ENCODE data around the gene ERG. TPM values are rescaled to one million over a fixed set of nuclear protein-coding genes. Genes with fewer than 3 reads are reported as not detected.

Gene ERG
- total RNA-seq, 1 donor from 2014 or later, result 0.12 TPM

DNA sequence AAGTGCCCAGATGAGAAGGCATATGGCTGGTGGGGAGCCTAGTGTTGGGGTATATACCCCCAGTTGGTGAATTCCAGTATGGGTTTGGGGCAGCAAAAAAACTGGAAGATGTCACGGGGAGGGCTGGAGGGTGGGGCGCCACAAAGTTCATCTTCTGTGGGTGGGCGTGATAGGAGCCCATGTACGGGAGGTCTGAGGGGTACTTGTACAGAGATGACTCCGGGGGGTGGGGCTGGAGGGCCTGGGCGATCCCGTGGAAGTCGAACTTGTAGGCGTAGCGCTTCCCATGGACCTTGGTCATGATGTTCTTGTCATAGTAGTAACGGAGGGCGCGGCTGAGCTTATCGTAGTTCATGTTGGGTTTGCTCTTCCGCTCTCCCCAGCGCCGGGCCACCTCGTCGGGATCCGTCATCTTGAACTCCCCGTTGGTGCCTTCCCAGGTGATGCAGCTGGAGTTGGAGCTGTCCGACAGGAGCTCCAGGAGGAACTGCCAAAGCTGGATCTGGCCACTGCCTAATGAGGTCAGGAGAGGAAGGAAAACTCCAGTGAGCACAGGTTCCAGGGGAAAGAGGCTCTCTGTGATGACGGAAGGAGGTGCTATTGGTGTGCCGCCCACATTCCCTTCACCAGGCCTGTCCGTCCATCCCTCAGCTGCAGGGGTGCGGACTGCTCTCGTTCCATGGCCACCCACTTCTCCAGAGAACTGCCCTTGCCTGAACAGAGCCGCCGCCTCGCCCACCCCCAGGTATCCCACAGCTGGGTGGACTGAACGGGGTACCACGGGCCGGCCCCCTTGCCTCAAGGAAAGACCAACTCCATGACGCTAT is 114.7 kb downstream of the ERG start:
- Mint-ChIP-seq H3K4me3 (no peak overlapping the region), H3K27ac (no peak overlapping the region), H3K9me3 (no peaks in the 10 kb centered on the region), H3K4me1 (peaks cover 5% of the 10 kb centered on the region), H3K27me3 (peaks cover 11% of the 10 kb centered on the region), H3K36me3 (ENCODE audit: low read depth) (no peaks in the 10 kb centered on the region)
- no peak for DNase-seq
- intact Hi-C loops (cut with micrococcal nuclease), result no loop called here

GRCh38 chr21:38380481-38381137 is 117.7 kb downstream of the ERG start:
- no peak for DNase-seq
- Mint-ChIP-seq H3K27me3 (peaks cover 10% of the 10 kb centered on the region), H3K4me3 (no peak overlapping the region), H3K4me1 (peaks cover 3% of the 10 kb centered on the region), H3K9me3 (no peaks in the 10 kb centered on the region), H3K36me3 (ENCODE audit: low read depth) (no peaks in the 10 kb centered on the region), H3K27ac (no peak overlapping the region)
- intact Hi-C loops (cut with micrococcal nuclease), result no loop called here

DNA sequence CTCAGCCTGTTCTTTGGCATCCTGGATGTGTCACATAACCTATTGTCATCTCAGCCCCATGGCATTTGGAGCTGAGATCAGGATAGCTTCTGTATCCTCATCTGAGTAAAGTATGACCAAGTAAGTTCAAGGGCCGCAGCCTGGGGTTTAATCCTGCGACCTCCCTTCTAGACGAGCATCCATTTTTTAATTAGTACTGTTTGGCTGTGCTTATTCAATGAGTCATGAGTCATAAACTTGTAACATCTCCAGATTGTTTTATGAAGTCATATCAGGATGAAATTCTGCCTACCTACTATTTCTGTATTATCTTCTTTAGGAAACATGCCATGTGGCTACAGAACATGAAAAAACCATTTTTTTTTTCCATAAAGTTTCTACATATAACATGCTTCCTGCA is 119.1 kb downstream of the ERG start:
- no peak for DNase-seq
- Mint-ChIP-seq H3K36me3 (ENCODE audit: low read depth) (no peaks in the 10 kb centered on the region), H3K4me1 (peaks cover 3% of the 10 kb centered on the region), H3K9me3 (no peaks in the 10 kb centered on the region), H3K27me3 (peaks cover 8% of the 10 kb centered on the region), H3K27ac (no peak overlapping the region), H3K4me3 (no peak overlapping the region)
- intact Hi-C loops (cut with micrococcal nuclease), result no loop called here

DNA sequence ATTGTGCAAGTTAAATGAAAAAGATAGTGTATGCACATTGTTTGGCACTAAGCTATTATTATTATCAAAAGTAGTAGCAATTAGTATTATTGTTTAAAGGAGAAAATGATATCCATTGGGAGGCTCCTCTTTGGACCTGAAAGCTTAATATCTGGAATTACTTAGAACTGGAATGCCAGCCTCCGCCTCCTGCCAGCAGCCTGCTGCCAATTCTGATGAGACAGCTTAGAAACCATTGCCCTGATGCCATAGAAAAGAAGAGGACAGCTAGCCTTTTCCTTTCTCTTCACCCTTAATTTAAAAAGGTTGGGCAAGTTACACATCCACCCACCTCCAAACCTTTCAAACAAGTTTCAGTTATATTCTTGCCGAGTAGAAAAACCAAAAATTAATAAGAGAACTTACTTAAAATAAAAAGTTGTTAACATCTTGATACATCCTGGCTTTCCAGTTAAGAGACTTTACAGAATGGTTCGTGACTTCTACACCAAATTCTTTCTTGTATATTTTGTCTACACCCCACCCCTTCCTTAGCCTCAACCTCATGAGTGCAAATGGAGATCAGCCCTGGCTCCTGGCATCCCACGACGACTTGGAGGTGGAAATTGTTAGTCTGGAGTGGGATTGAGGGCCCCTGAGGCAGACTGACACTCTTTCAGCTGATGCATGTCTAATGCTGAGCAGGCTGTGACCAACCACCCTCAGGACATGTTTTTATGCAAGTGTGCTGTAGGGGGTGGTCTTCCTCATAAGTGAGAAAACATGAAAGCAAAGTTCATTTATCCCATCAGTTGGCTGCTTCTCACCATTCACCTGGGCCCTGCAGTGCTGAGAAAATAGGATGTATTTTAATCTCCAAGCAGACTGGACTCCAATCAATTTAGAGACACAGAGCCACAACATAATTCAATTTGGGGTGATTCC is 120.8 kb downstream of the ERG start:
- intact Hi-C loops (cut with micrococcal nuclease), result no loop called here
- Mint-ChIP-seq H3K27me3 (peaks cover 7% of the 10 kb centered on the region), H3K9me3 (no peaks in the 10 kb centered on the region), H3K27ac (no peak overlapping the region), H3K4me3 (no peak overlapping the region), H3K36me3 (ENCODE audit: low read depth) (no peaks in the 10 kb centered on the region), H3K4me1 (peaks cover 3% of the 10 kb centered on the region)
- DNase-seq, result no peak

- Mint-ChIP-seq H3K36me3 (ENCODE audit: low read depth) (no peaks in the 10 kb centered on the region), H3K4me3 (no peak overlapping the region), H3K4me1 (peaks cover 3% of the 10 kb centered on the region), H3K27me3 (peaks cover 6% of the 10 kb centered on the region), H3K9me3 (no peaks in the 10 kb centered on the region), H3K27ac (no peak overlapping the region)
- intact Hi-C loops (cut with micrococcal nuclease), result no loop called here
- no peak for DNase-seq
Measured at GRCh38 chr21:38376693-38377092, 121.6 kb downstream of the ERG start.

GRCh38 chr21:38376235-38376634 is 122.0 kb downstream of the ERG start:
- peaks cover 6% of the 10 kb centered on the region for H3K27me3 Mint-ChIP-seq
- no peak overlapping the region for H3K4me3 Mint-ChIP-seq
- H3K9me3 Mint-ChIP-seq, result no peaks in the 10 kb centered on the region
- H3K36me3 Mint-ChIP-seq (ENCODE audit: low read depth), result no peaks in the 10 kb centered on the region
- no peak overlapping the region for H3K27ac Mint-ChIP-seq
- DNase-seq, result no peak
- intact Hi-C loops (cut with micrococcal nuclease), result no loop called here
- H3K4me1 Mint-ChIP-seq, result peaks cover 3% of the 10 kb centered on the region

DNA sequence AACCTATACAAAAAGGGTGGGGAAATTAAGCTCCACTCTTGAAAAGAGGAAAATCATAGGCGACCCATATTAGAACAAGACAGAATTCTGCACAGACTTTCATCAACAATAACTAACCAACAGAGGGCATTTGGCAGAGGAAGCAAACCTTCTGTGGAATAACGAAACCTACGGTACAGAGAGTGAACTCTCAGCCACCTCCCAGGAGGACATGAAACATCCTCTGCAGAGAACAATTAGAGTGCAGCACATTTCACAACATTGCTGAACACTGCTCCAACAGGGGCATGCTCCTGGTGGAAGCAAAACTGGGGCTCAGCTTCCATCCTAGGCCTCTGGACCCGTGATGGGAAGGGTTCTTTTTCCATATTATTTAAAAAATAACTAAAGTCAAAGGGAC is 130.6 kb downstream of the ERG start:
- H3K4me3 Mint-ChIP-seq, result no peak overlapping the region
- no peaks in the 10 kb centered on the region for H3K9me3 Mint-ChIP-seq
- no peak for DNase-seq
- no peaks in the 10 kb centered on the region for H3K4me1 Mint-ChIP-seq
- H3K36me3 Mint-ChIP-seq (ENCODE audit: low read depth), result no peaks in the 10 kb centered on the region
- H3K27me3 Mint-ChIP-seq, result peaks cover 7% of the 10 kb centered on the region
- no peak overlapping the region for H3K27ac Mint-ChIP-seq
- intact Hi-C loops (cut with micrococcal nuclease), result no loop called here

GRCh38 chr21:38365521-38365920 is 132.8 kb downstream of the ERG start:
- Mint-ChIP-seq H3K4me1 (no peaks in the 10 kb centered on the region), H3K27me3 (peaks cover 7% of the 10 kb centered on the region), H3K27ac (no peak overlapping the region), H3K9me3 (no peaks in the 10 kb centered on the region), H3K4me3 (no peak overlapping the region), H3K36me3 (ENCODE audit: low read depth) (no peaks in the 10 kb centered on the region)
- intact Hi-C loops (cut with micrococcal nuclease), result no loop called here
- DNase-seq, result no peak

DNA sequence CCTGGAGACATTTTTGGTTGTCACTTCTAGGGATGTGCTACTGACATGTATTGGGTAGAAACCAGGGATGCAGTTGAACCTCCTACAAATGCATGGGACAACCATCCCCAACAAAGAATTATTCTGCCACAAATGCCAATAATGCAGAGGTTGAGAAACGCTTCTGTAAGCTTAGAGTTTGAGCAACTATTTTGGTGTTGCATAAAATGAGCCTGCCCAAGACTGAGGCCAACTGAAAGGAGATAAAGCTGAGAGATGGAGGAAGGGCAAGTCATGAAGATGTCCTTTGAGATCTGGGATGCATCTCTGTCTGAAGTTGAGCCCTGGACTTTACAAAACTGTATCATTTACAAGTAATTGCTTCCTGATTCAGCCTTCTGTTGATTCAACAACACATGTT is 134.6 kb downstream of the ERG start:
- Mint-ChIP-seq H3K4me3 (no peak overlapping the region), H3K9me3 (no peaks in the 10 kb centered on the region), H3K27ac (no peak overlapping the region), H3K36me3 (ENCODE audit: low read depth) (no peaks in the 10 kb centered on the region), H3K27me3 (no peaks in the 10 kb centered on the region), H3K4me1 (no peaks in the 10 kb centered on the region)
- intact Hi-C loops (cut with micrococcal nuclease), result no loop called here
- DNase-seq, result no peak

DNA sequence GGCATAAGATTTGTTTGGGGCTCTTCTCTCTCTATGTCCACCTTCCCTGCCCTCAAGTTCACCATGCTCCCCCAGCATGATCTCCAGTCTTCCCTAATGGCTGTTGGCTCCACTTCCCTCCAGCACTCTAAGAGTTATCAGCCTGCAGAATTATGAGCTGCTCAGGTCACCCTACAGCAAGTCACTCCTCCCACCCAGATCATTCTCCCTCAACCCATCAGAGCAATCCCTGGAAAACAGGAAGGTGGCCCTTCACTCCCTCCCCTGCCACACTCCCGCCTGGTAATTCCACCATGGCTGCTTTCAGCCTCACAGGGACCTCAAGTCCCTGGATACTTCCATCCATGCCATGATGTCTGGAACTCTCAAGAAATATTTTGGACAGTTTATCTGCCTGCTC is 137.0 kb downstream of the ERG start:
- Mint-ChIP-seq H3K36me3 (ENCODE audit: low read depth) (no peaks in the 10 kb centered on the region), H3K4me3 (no peak overlapping the region), H3K27me3 (no peaks in the 10 kb centered on the region), H3K4me1 (no peaks in the 10 kb centered on the region), H3K9me3 (no peaks in the 10 kb centered on the region), H3K27ac (no peak overlapping the region)
- intact Hi-C loops (cut with micrococcal nuclease), result no loop called here
- DNase-seq, result no peak

GRCh38 chr21:38359835-38360234 is 138.4 kb downstream of the ERG start:
- DNase-seq, result no peak
- H3K27me3 Mint-ChIP-seq, result no peaks in the 10 kb centered on the region
- no peaks in the 10 kb centered on the region for H3K4me1 Mint-ChIP-seq
- no peaks in the 10 kb centered on the region for H3K9me3 Mint-ChIP-seq
- no peaks in the 10 kb centered on the region for H3K36me3 Mint-ChIP-seq (ENCODE audit: low read depth)
- intact Hi-C loops (cut with micrococcal nuclease), result no loop called here
- no peak overlapping the region for H3K27ac Mint-ChIP-seq
- H3K4me3 Mint-ChIP-seq, result no peak overlapping the region

GRCh38 chr21:38359090-38359489 is 139.2 kb downstream of the ERG start:
- Mint-ChIP-seq H3K4me3 (no peak overlapping the region), H3K27me3 (no peaks in the 10 kb centered on the region), H3K4me1 (no peaks in the 10 kb centered on the region), H3K9me3 (no peaks in the 10 kb centered on the region), H3K27ac (no peak overlapping the region), H3K36me3 (ENCODE audit: low read depth) (no peaks in the 10 kb centered on the region)
- no peak for DNase-seq
- intact Hi-C loops (cut with micrococcal nuclease), result no loop called here

- Mint-ChIP-seq H3K4me3 (no peak overlapping the region), H3K4me1 (peaks cover under 1% of the 10 kb centered on the region), H3K27me3 (no peaks in the 10 kb centered on the region), H3K9me3 (no peaks in the 10 kb centered on the region), H3K36me3 (ENCODE audit: low read depth) (no peaks in the 10 kb centered on the region), H3K27ac (no peak overlapping the region)
- intact Hi-C loops (cut with micrococcal nuclease), result no loop called here
- no peak for DNase-seq
Measured at GRCh38 chr21:38358666-38359065, 139.6 kb downstream of the ERG start.

GRCh38 chr21:38358098-38358497 is 140.2 kb downstream of the ERG start:
- no peaks in the 10 kb centered on the region for H3K36me3 Mint-ChIP-seq (ENCODE audit: low read depth)
- no peak overlapping the region for H3K4me3 Mint-ChIP-seq
- no peaks in the 10 kb centered on the region for H3K27me3 Mint-ChIP-seq
- intact Hi-C loops (cut with micrococcal nuclease), result no loop called here
- peaks cover 1% of the 10 kb centered on the region for H3K4me1 Mint-ChIP-seq
- H3K27ac Mint-ChIP-seq, result no peak overlapping the region
- DNase-seq, result no peak
- H3K9me3 Mint-ChIP-seq, result no peaks in the 10 kb centered on the region

Measured in activated CD4-positive, alpha-beta T cell treated with anti-CD3 and anti-CD28 coated beads, Interleukin-2, amount 10 ng/mL, durations not matched to agents 24 days and 14 days (primary cell).